Nucleus accumbens (tissue), 56 donors: ENCODE results near the gene CRTC3.

Experiments used
- DNase-seq, 56 donors: peaks; one replicate each; lab custom pipeline; 2025; lab: John Stamatoyannopoulos, UW

Gene CRTC3

GRCh38 chr15:90561344-90562244 is 31.9 kb downstream of the CRTC3 start:
- DNase-seq, result no peak

GRCh38 chr15:90562669-90563068 is 32.9 kb downstream of the CRTC3 start:
- no peak for DNase-seq

- DNase-seq, result no peak
Observed at GRCh38 chr15:90563463-90563862, 33.7 kb downstream of the CRTC3 start.

- DNase-seq, result no peak
Observed at GRCh38 chr15:90564051-90564450, 34.3 kb downstream of the CRTC3 start.

- no peak for DNase-seq
Observed at GRCh38 chr15:90564590-90564989, 34.9 kb downstream of the CRTC3 start.

- no peak for DNase-seq
Observed at GRCh38 chr15:90565866-90566265, 36.1 kb downstream of the CRTC3 start.

GRCh38 chr15:90570643-90571042 is 40.9 kb downstream of the CRTC3 start:
- DNase-seq, result no peak

GRCh38 chr15:90571063-90571541 is 41.4 kb downstream of the CRTC3 start:
- peak in 48 of 56 donors; percentile 15 to 83 (median 65) for DNase-seq

GRCh38 chr15:90572893-90573292 is 43.2 kb downstream of the CRTC3 start:
- no peak for DNase-seq

GRCh38 chr15:90576711-90577389 is 47.1 kb downstream of the CRTC3 start:
- no peak for DNase-seq

- no peak for DNase-seq
Observed at GRCh38 chr15:90579213-90579612, 49.5 kb downstream of the CRTC3 start.

GRCh38 chr15:90580099-90580498 is 50.4 kb downstream of the CRTC3 start:
- DNase-seq, result no peak

- DNase-seq, result no peak
Observed at GRCh38 chr15:90580541-90580940, 50.8 kb downstream of the CRTC3 start.

GRCh38 chr15:90580946-90581345 is 51.2 kb downstream of the CRTC3 start:
- DNase-seq, result no peak

GRCh38 chr15:90581771-90582352 is 52.1 kb downstream of the CRTC3 start:
- no peak for DNase-seq

- DNase-seq, result no peak
Observed at GRCh38 chr15:90582553-90582952, 52.8 kb downstream of the CRTC3 start.

GRCh38 chr15:90583471-90584252 is 53.9 kb downstream of the CRTC3 start:
- peak in 48 of 56 donors; percentile 8 to 85 (median 56) for DNase-seq

- DNase-seq, result no peak
Observed at GRCh38 chr15:90584841-90585240, 55.1 kb downstream of the CRTC3 start.

- DNase-seq, result no peak
Observed at GRCh38 chr15:90585863-90586262, 56.1 kb downstream of the CRTC3 start.

- no peak for DNase-seq
Observed at GRCh38 chr15:90586948-90587347, 57.2 kb downstream of the CRTC3 start.
